Neural cell (in vitro differentiated cells): ENCODE measurements around the gene HMX1. TPM values are rescaled to one million over a fixed set of nuclear protein-coding genes. Genes with fewer than 3 reads are reported as not detected.

Experiments used
- H2AFZ ChIP-seq: fragments of 200-600, 300-800 bp; sonication (generic), shearing (Covaris generic); 2 replicates; pipeline ENCODE4 v1.6.0; 2014; ENCODE audit warnings: low read depth, mild to moderate bottlenecking, antibody characterized with exemption, low read length, moderate library complexity
- H3F3A ChIP-seq: fragments of 200-600 bp; shearing (Covaris generic); 2 replicates; pipeline ENCODE4 v1.6.1; 2016; ENCODE audit warnings: mild to moderate bottlenecking, moderate library complexity, mixed read lengths, antibody characterized with exemption, low read length; ENCODE audit not compliant: insufficient read depth, poor library complexity, severe bottlenecking
- H3K27ac ChIP-seq: fragments of 200-600, 300-800 bp; sonication (generic), shearing (Covaris generic); 2 replicates; pipeline ENCODE4 v1.5.1; 2014; ENCODE audit warnings: mild to moderate bottlenecking, low read length, moderate library complexity
- H3K27me3 ChIP-seq: fragments of 300-800, 200-600 bp; sonication (generic), shearing (Covaris generic); 2 replicates; pipeline ENCODE4 v1.6.0; 2014; ENCODE audit warnings: mild to moderate bottlenecking, low read depth, low read length, moderate library complexity; ENCODE audit not compliant: insufficient read depth
- H3K36me3 ChIP-seq: fragments of 300-800, 200-600 bp; sonication (generic), shearing (Covaris generic); 2 replicates; pipeline ENCODE4 v1.5.1; 2014; ENCODE audit warnings: mild to moderate bottlenecking, antibody characterized with exemption, low read length, moderate library complexity; ENCODE audit not compliant: insufficient read depth
- H3K4me2 ChIP-seq: fragments of 300-800, 200-600 bp; sonication (generic), shearing (Covaris generic); 2 replicates; pipeline ENCODE4 v1.6.0; 2014; ENCODE audit warnings: mild to moderate bottlenecking, low read length
- H3K4me3 ChIP-seq: fragments of 300-800, 200-600 bp; sonication (generic), shearing (Covaris generic); 2 replicates; pipeline ENCODE4 v1.5.1; 2014; ENCODE audit warnings: mild to moderate bottlenecking, low read length, moderate library complexity
- H3K79me2 ChIP-seq: fragments of 200-600 bp; shearing (Covaris generic); replicated peaks from 2 replicates; pipeline ENCODE4 v1.6.0; 2014; ENCODE audit warnings: mild to moderate bottlenecking, low read length, moderate library complexity; ENCODE audit not compliant: insufficient read depth
- H3K9ac ChIP-seq: fragments of 300-800, 200-600 bp; sonication (generic), shearing (Covaris generic); 2 replicates; pipeline ENCODE4 v1.6.1; 2016; ENCODE audit warnings: mild to moderate bottlenecking, low read length, mixed read lengths
- H3K9me2 ChIP-seq: fragments of 200-600 bp; shearing (Covaris generic); 2 replicates; pipeline ENCODE4 v1.6.1; 2016; ENCODE audit warnings: mild to moderate bottlenecking, low read length, mixed read lengths; ENCODE audit not compliant: insufficient read depth
- H3K9me3 ChIP-seq: fragments of 200-600, 300-800 bp; sonication (generic), shearing (Covaris generic); 2 replicates; pipeline ENCODE4 v1.6.1; 2016; ENCODE audit warnings: mild to moderate bottlenecking, mixed run types, low read length, moderate library complexity, mixed read lengths
- H4K20me1 ChIP-seq: fragments of 200-600 bp; shearing (Covaris generic); 2 replicates; pipeline ENCODE4 v1.6.1; 2016; ENCODE audit warnings: mild to moderate bottlenecking, mixed run types; ENCODE audit not compliant: insufficient read depth
- EP300 ChIP-seq: fragments of 450-650 bp; conservative IDR thresholded peaks from 2 replicates; pipeline ENCODE4 v1.6.1; 2014; ENCODE audit warnings: antibody characterized with exemption, mild to moderate bottlenecking, moderate library complexity; ENCODE audit not compliant: poor library complexity, severe bottlenecking
- EZH2 ChIP-seq: fragments of 200-600, 300-800 bp; shearing (Covaris generic), sonication (generic); IDR thresholded peaks from 2 replicates; pipeline ENCODE4 v1.6.1; 2014; ENCODE audit warnings: antibody characterized with exemption, low read length, borderline replicate concordance, mild to moderate bottlenecking; ENCODE audit not compliant: insufficient read depth, poor library complexity, severe bottlenecking
- MXI1 ChIP-seq: fragments of 450-650 bp; conservative IDR thresholded peaks from 2 replicates; pipeline ENCODE4 v1.6.1; 2014; ENCODE audit warnings: antibody characterized with exemption, mild to moderate bottlenecking; ENCODE audit not compliant: poor library complexity, severe bottlenecking
- POLR2AphosphoS5 ChIP-seq: IDR thresholded peaks from 2 replicates; pipeline ENCODE4 v1.6.1; 2012
- RAD21 ChIP-seq: fragments of 450-650 bp; conservative IDR thresholded peaks from 2 replicates; pipeline ENCODE4 v1.6.1; 2014; ENCODE audit warnings: antibody characterized with exemption, mild to moderate bottlenecking, moderate library complexity
- SMC3 ChIP-seq: fragments of 450-650 bp; conservative IDR thresholded peaks from 2 replicates; pipeline ENCODE4 v1.6.1; 2014; ENCODE audit warnings: antibody characterized with exemption, mild to moderate bottlenecking, moderate library complexity; ENCODE audit not compliant: poor library complexity
- TAF1 ChIP-seq: IDR thresholded peaks from 2 replicates; pipeline ENCODE4 v1.6.1; 2012; ENCODE audit warnings: low read depth
- polyA plus RNA-seq: library from polyadenylated mRNA; depleted of rRNA; stranded (reverse); fragments of >200 nt; gene quantifications from 2 replicates; pipeline ENCODE4 v1.2.3, GENCODE V29; 2014
- TF ChIP-seq, protein P1 (sequence below): IDR thresholded peaks from 2 replicates; pipeline ENCODE4 v1.6.1; 2012; ENCODE audit warnings: borderline replicate concordance
- TF ChIP-seq, protein P2 (sequence below): fragments of 450-650 bp; IDR thresholded peaks from 2 replicates; pipeline ENCODE4 v1.5.1; 2014; ENCODE audit warnings: antibody characterized with exemption, mild to moderate bottlenecking, moderate library complexity; ENCODE audit not compliant: poor library complexity, severe bottlenecking

The HMX1 gene
- polyA plus RNA-seq, 1 donor from 2014 or later: 0.89 TPM

DNA sequence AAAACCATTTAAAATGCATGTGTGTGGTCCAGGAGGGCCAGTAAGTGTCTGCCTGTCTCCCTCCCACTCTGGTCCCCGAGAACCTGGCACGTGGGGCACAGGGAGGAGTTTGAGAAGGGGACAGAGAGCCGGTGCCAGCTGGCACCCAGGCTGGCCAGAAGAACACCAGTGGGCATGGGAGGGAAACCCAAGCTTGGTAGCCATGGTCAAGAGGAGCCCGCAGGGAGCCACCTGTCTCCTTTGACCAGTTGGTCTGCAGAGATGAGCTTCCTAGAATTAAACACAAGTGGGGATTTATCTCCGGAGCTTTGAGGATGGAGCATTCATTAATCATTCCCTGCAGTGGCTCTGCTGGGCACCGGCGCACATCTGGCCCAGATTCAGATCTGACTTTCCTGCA lies 41.6 kb downstream of the HMX1 start:
- no peak overlapping the region for H2AFZ ChIP-seq
- H3K9me3 ChIP-seq: peaks cover 3% of the 10 kb centered on the region
- H3K9me2 ChIP-seq: no peaks in the 10 kb centered on the region
- H3K79me2 ChIP-seq: no peaks in the 10 kb centered on the region
- H3F3A ChIP-seq: no peaks in the 10 kb centered on the region
- TF ChIP-seq TAF1 (no peak), RAD21 (no peak), EZH2 (no peak), EP300 (no peak), MXI1 (no peak), POLR2AphosphoS5 (no peak), SMC3 (no peak)
- TF ChIP-seq, protein P1, sequence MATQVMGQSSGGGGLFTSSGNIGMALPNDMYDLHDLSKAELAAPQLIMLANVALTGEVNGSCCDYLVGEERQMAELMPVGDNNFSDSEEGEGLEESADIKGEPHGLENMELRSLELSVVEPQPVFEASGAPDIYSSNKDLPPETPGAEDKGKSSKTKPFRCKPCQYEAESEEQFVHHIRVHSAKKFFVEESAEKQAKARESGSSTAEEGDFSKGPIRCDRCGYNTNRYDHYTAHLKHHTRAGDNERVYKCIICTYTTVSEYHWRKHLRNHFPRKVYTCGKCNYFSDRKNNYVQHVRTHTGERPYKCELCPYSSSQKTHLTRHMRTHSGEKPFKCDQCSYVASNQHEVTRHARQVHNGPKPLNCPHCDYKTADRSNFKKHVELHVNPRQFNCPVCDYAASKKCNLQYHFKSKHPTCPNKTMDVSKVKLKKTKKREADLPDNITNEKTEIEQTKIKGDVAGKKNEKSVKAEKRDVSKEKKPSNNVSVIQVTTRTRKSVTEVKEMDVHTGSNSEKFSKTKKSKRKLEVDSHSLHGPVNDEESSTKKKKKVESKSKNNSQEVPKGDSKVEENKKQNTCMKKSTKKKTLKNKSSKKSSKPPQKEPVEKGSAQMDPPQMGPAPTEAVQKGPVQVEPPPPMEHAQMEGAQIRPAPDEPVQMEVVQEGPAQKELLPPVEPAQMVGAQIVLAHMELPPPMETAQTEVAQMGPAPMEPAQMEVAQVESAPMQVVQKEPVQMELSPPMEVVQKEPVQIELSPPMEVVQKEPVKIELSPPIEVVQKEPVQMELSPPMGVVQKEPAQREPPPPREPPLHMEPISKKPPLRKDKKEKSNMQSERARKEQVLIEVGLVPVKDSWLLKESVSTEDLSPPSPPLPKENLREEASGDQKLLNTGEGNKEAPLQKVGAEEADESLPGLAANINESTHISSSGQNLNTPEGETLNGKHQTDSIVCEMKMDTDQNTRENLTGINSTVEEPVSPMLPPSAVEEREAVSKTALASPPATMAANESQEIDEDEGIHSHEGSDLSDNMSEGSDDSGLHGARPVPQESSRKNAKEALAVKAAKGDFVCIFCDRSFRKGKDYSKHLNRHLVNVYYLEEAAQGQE: no peak
- TF ChIP-seq, protein P2, sequence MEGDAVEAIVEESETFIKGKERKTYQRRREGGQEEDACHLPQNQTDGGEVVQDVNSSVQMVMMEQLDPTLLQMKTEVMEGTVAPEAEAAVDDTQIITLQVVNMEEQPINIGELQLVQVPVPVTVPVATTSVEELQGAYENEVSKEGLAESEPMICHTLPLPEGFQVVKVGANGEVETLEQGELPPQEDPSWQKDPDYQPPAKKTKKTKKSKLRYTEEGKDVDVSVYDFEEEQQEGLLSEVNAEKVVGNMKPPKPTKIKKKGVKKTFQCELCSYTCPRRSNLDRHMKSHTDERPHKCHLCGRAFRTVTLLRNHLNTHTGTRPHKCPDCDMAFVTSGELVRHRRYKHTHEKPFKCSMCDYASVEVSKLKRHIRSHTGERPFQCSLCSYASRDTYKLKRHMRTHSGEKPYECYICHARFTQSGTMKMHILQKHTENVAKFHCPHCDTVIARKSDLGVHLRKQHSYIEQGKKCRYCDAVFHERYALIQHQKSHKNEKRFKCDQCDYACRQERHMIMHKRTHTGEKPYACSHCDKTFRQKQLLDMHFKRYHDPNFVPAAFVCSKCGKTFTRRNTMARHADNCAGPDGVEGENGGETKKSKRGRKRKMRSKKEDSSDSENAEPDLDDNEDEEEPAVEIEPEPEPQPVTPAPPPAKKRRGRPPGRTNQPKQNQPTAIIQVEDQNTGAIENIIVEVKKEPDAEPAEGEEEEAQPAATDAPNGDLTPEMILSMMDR: no peak
- H3K27me3 ChIP-seq: no peaks in the 10 kb centered on the region
- H3K4me2 ChIP-seq: no peak overlapping the region
- no peaks in the 10 kb centered on the region for H4K20me1 ChIP-seq
- H3K9ac ChIP-seq: no peak overlapping the region
- H3K4me3 ChIP-seq: no peak overlapping the region
- no peaks in the 10 kb centered on the region for H3K36me3 ChIP-seq
- H3K27ac ChIP-seq: no peak overlapping the region

- Histone ChIP-seq H3K27me3 (no peaks in the 10 kb centered on the region), H3K27ac (no peak overlapping the region), H3F3A (no peaks in the 10 kb centered on the region), H3K9me3 (peaks cover 3% of the 10 kb centered on the region), H4K20me1 (no peaks in the 10 kb centered on the region), H3K79me2 (no peaks in the 10 kb centered on the region), H3K9me2 (no peaks in the 10 kb centered on the region), H3K4me2 (no peak overlapping the region), H3K9ac (no peak overlapping the region), H3K36me3 (no peaks in the 10 kb centered on the region), H2AFZ (no peak overlapping the region), H3K4me3 (no peak overlapping the region)
- TF ChIP-seq EZH2 (no peak), RAD21 (no peak), EP300 (no peak), TAF1 (no peak), MXI1 (no peak), POLR2AphosphoS5 (no peak), SMC3 (no peak)
- TF ChIP-seq, protein P2: no peak
- TF ChIP-seq, protein P1: no peak
Measured at GRCh38 chr4:8829584-8829983, 42.1 kb downstream of the HMX1 start.
